Peyer's patch (tissue), 4 donors: ENCODE measurements around the gene CLCN7.

Source experiments
- POLR2A ChIP-seq, 2 donors: fragments of 450-650 bp; IDR thresholded peaks; one replicate each; pipeline ENCODE4 v1.5.1; 2017; ENCODE audit warnings: antibody characterized with exemption in 2 of 2, mild to moderate bottlenecking in 2 of 2, moderate library complexity in 2 of 2
- TF ChIP-seq, protein P1 (sequence below), 6 experiments: fragments of 450-650 bp in 4 of 6; fragments of 200-600 bp in 2 of 6; sonication (generic) in 1 of 6; IDR thresholded peaks; one replicate each; pipeline ENCODE4 v1.5.1; 2017 to 2019; ENCODE audit warnings: antibody characterized with exemption in 6 of 6, mild to moderate bottlenecking in 3 of 6, moderate library complexity in 1 of 6

DNA sequence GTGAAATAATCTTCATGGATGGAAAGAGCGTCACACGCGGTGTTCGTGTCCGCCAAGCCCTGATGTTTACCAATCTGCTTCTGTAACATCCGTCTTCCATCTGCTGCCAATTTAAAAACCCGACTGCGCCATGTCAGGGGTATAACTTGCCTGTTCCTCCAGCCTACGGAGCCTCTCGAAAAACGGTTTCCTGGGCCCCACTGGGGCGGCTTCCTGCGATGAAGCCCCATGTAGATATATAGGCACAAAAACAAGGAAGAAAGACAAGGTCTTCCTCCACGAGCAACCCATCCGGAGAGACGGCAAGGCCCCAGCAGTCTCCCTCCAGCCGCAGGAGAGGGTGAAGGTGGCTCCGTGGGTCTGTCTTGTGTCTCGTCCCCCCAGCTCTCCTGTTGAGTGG, 13.8 kb upstream of the CLCN7 start, which contains the start of gene PTX4:
- TF ChIP-seq, protein P1, sequence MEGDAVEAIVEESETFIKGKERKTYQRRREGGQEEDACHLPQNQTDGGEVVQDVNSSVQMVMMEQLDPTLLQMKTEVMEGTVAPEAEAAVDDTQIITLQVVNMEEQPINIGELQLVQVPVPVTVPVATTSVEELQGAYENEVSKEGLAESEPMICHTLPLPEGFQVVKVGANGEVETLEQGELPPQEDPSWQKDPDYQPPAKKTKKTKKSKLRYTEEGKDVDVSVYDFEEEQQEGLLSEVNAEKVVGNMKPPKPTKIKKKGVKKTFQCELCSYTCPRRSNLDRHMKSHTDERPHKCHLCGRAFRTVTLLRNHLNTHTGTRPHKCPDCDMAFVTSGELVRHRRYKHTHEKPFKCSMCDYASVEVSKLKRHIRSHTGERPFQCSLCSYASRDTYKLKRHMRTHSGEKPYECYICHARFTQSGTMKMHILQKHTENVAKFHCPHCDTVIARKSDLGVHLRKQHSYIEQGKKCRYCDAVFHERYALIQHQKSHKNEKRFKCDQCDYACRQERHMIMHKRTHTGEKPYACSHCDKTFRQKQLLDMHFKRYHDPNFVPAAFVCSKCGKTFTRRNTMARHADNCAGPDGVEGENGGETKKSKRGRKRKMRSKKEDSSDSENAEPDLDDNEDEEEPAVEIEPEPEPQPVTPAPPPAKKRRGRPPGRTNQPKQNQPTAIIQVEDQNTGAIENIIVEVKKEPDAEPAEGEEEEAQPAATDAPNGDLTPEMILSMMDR (IDR thresholded peaks at IDR 0.05), result no peak
- TF ChIP-seq POLR2A (IDR thresholded peaks at IDR 0.05), result no peak
